MM.1S (cell line): ENCODE data around the gene NUMB.
"Not testable (repeated sequence)": the region's sequence is repeated elsewhere in the genome, so short reads cannot be mapped to it uniquely, and the experiment has no call there.

Experiments
- DNase-seq: peaks from one replicate; pipeline ENCODE4 v3.0.0-alpha.2; 2015
- H2AFZ ChIP-seq: fragments of 300-600 bp; sonication (generic); 2 replicates; pipeline ENCODE4 v1.6.0; 2016; ENCODE audit warnings: antibody characterized with exemption, low read length
- H3F3A ChIP-seq: fragments of 300-600 bp; sonication (generic); 2 replicates; pipeline ENCODE4 v1.6.1; 2016; ENCODE audit warnings: mild to moderate bottlenecking, antibody characterized with exemption, low read length, moderate library complexity, mixed read lengths; ENCODE audit not compliant: insufficient read depth
- H3K27ac ChIP-seq: fragments of 300-600 bp; sonication (generic); 2 replicates; pipeline ENCODE4 v1.5.1; 2016; ENCODE audit warnings: mild to moderate bottlenecking, low read length
- H3K27me3 ChIP-seq: fragments of 300-600 bp; sonication (generic); replicated peaks from 2 replicates; pipeline ENCODE4 v1.6.0; 2016; ENCODE audit warnings: low read length; ENCODE audit not compliant: insufficient read depth
- H3K36me3 ChIP-seq: fragments of 300-600 bp; sonication (generic); replicated peaks from 2 replicates; pipeline ENCODE4 v1.6.1; 2016; ENCODE audit warnings: mild to moderate bottlenecking, low read length, mixed read lengths; ENCODE audit not compliant: insufficient read depth
- H3K4me1 ChIP-seq: fragments of 300-600 bp; sonication (generic); 2 replicates; pipeline ENCODE4 v1.6.1; 2016; ENCODE audit warnings: low read length, mixed read lengths
- H3K4me2 ChIP-seq: fragments of 300-600 bp; sonication (generic); 2 replicates; pipeline ENCODE4 v1.6.0; 2016; ENCODE audit warnings: low read depth, low read length
- H3K4me3 ChIP-seq: fragments of 300-600 bp; sonication (generic); 2 replicates; pipeline ENCODE4 v1.5.1; 2016; ENCODE audit warnings: low read length, mixed read lengths
- H3K79me2 ChIP-seq: fragments of 300-600 bp; sonication (generic); 2 replicates; pipeline ENCODE4 v1.6.1; 2016; ENCODE audit warnings: mixed run types, low read length, mixed read lengths
- H3K9ac ChIP-seq: fragments of 300-600 bp; sonication (generic); 2 replicates; pipeline ENCODE4 v1.6.1; 2016; ENCODE audit warnings: low read length, mixed read lengths
- H3K9me2 ChIP-seq: fragments of 300-600 bp; sonication (generic); replicated peaks from 2 replicates; pipeline ENCODE4 v1.6.1; 2016; ENCODE audit warnings: mild to moderate bottlenecking, low read length, mixed read lengths; ENCODE audit not compliant: insufficient read depth
- H3K9me3 ChIP-seq: fragments of 300-600 bp; sonication (generic); replicated peaks from 2 replicates; pipeline ENCODE4 v1.6.1; 2016; ENCODE audit warnings: mild to moderate bottlenecking, low read length, mixed read lengths; ENCODE audit not compliant: insufficient read depth
- H4K20me1 ChIP-seq: fragments of 300-600 bp; sonication (generic); 2 replicates; pipeline ENCODE4 v1.6.1; 2016; ENCODE audit warnings: mild to moderate bottlenecking, low read length, moderate library complexity, mixed read lengths; ENCODE audit not compliant: insufficient read depth
- EZH2 ChIP-seq: fragments of 300-600 bp; sonication (generic); optimal IDR thresholded peaks from 2 replicates; pipeline ENCODE3; 2017; ENCODE audit warnings: low read depth, mild to moderate bottlenecking, antibody characterized with exemption, low read length, mixed read lengths
- EZH2phosphoT487 ChIP-seq: fragments of 300-600 bp; sonication (generic); IDR thresholded peaks from 2 replicates; pipeline ENCODE4 v1.6.1; 2018; ENCODE audit warnings: antibody characterized with exemption, low read length
- TF ChIP-seq, protein P1 (sequence below): fragments of 300-600 bp; sonication (generic); IDR thresholded peaks from 2 replicates; pipeline ENCODE4 v1.5.1; 2016; ENCODE audit warnings: antibody characterized with exemption, low read length, mixed read lengths

The NUMB gene

DNA sequence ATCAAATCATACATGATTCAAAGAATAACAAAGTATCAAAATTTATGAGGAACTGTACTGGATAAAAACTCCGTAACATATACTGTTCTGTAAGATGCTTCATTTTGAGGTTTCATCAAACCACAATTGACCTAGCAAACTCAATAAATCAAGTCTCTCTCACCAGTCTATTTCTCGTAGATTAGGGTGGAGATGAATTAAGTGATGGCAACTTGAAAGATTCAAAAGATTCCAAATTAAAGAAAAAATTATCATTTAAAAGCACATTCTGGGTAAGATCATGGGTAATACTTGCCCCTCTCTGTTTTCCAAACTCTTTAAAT, 146.7 kb downstream of the NUMB start:
- Histone ChIP-seq H3K9me2 (no peaks in the 10 kb centered on the region), H3K9me3 (no peaks in the 10 kb centered on the region), H3K79me2 (no peaks in the 10 kb centered on the region), H3F3A (no peaks in the 10 kb centered on the region), H4K20me1 (no peaks in the 10 kb centered on the region), H3K36me3 (no peaks in the 10 kb centered on the region), H3K4me1 (no peaks in the 10 kb centered on the region), H3K9ac (no peak overlapping the region), H3K27ac (no peak overlapping the region), H3K4me2 (no peak overlapping the region), H2AFZ (no peak overlapping the region), H3K4me3 (no peak overlapping the region), H3K27me3 (no peaks in the 10 kb centered on the region)
- TF ChIP-seq EZH2 (no peak), EZH2phosphoT487 (no peak)
- TF ChIP-seq, protein P1, sequence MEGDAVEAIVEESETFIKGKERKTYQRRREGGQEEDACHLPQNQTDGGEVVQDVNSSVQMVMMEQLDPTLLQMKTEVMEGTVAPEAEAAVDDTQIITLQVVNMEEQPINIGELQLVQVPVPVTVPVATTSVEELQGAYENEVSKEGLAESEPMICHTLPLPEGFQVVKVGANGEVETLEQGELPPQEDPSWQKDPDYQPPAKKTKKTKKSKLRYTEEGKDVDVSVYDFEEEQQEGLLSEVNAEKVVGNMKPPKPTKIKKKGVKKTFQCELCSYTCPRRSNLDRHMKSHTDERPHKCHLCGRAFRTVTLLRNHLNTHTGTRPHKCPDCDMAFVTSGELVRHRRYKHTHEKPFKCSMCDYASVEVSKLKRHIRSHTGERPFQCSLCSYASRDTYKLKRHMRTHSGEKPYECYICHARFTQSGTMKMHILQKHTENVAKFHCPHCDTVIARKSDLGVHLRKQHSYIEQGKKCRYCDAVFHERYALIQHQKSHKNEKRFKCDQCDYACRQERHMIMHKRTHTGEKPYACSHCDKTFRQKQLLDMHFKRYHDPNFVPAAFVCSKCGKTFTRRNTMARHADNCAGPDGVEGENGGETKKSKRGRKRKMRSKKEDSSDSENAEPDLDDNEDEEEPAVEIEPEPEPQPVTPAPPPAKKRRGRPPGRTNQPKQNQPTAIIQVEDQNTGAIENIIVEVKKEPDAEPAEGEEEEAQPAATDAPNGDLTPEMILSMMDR = no peak
- no peak for DNase-seq

DNA sequence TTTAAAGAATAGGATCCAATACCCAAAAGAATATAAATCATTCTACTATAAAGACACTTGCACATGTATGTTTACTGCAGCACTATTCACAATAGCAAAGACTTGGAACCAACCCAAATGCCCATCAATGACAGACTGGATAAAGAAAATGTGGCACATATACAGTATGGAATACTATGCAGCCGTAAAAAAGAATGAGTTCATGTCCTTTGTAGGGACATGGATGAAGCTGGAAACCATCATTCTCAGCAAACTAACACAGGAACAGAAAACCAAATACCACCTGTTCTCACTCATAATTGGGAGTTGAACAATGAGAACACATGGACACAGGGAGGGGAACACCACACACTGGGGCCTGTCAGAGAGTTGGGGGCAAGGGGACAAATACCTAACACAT, 149.1 kb downstream of the NUMB start:
- H3K79me2 ChIP-seq, H4K20me1 ChIP-seq, H3K36me3 ChIP-seq: not testable (repeated sequence)

DNA sequence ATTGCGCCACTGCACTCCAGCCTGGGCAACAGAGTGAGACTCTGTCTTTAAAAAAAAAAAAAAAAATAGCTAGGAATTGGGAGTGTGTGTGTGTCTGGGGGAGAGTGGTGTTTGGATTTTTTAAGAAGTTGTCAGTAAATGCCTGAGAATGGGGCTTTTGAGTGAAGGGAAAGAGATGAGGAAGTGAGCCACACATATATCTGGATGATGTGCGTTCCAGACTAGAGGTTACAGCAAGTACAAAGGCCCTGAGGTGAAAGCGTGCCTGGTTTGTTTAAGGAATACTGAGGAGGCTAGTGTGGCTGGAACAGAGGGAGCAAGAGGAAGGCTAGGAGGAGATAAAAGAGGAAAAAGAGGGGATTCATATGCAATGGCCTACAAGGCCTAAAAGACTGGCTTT, 151.1 kb downstream of the NUMB start:
- no peaks in the 10 kb centered on the region for H3K27me3 ChIP-seq
- no peaks in the 10 kb centered on the region for H3K9me3 ChIP-seq
- no peak overlapping the region for H3K27ac ChIP-seq
- no peaks in the 10 kb centered on the region for H3K9me2 ChIP-seq
- H3K9ac ChIP-seq = no peak overlapping the region
- no peak overlapping the region for H3K4me3 ChIP-seq
- H3K4me1 ChIP-seq = no peaks in the 10 kb centered on the region
- no peak for DNase-seq
- no peak overlapping the region for H2AFZ ChIP-seq
- H3K36me3 ChIP-seq = no peaks in the 10 kb centered on the region
- H3K79me2 ChIP-seq = no peaks in the 10 kb centered on the region
- TF ChIP-seq, protein P1 = no peak
- H3F3A ChIP-seq = no peaks in the 10 kb centered on the region
- no peak overlapping the region for H3K4me2 ChIP-seq
- no peaks in the 10 kb centered on the region for H4K20me1 ChIP-seq

More for the DNA sequence above, 149.1 kb downstream of the NUMB start:
- H3K9me2 ChIP-seq, H3K4me1 ChIP-seq, H3F3A ChIP-seq, DNase-seq, H3K4me2 ChIP-seq, H3K27me3 ChIP-seq, H2AFZ ChIP-seq, H3K27ac ChIP-seq, H3K9ac ChIP-seq, H3K9me3 ChIP-seq, H3K4me3 ChIP-seq: not testable (repeated sequence)

DNA sequence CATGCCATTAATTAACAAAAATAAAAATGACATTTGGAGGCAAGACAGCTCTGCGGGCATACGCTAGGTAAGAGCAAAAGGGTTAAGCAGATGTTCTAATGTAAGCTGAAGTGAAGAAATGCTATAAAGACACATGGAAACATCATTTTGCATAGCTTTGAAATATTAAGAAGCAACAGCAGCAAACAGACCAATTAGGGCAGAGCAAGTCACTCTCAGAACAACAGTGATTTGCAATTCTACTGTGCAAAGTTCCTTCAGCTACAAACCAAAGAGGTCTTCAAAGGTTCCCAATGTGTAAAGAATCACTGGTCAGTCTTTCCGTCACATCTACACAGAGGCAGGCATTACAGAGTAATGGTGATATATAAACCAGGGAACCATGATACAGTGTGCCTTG, 152.8 kb downstream of the NUMB start:
- Histone ChIP-seq H3K27me3 (no peaks in the 10 kb centered on the region), H3K9ac (no peak overlapping the region), H3K27ac (no peak overlapping the region), H3K4me2 (no peak overlapping the region), H3K9me3 (no peaks in the 10 kb centered on the region), H2AFZ (no peak overlapping the region), H3K4me3 (no peak overlapping the region), H3K9me2 (no peaks in the 10 kb centered on the region), H3F3A (no peaks in the 10 kb centered on the region), H3K79me2 (no peaks in the 10 kb centered on the region), H3K36me3 (no peaks in the 10 kb centered on the region), H3K4me1 (no peaks in the 10 kb centered on the region), H4K20me1 (no peaks in the 10 kb centered on the region)
- no peak for DNase-seq
- TF ChIP-seq EZH2 (no peak), EZH2phosphoT487 (no peak)
- TF ChIP-seq, protein P1 = no peak
